KBM-7 (cell line): ENCODE measurements around the gene NPIPA1.
"Not testable (repeated sequence)": the region's sequence is repeated elsewhere in the genome, so short reads cannot be mapped to it uniquely, and the experiment has no call there.

ENCODE experiments used
- DNase-seq: peaks from one replicate; pipeline ENCODE4 v3.0.0-alpha.2; 2015
- in situ Hi-C: fragments of 300-500 bp; cut with MboI; formaldehyde crosslinking; loops from 2 replicates; pipeline ENCODE4 v1.14.3; 2020; ENCODE audit warnings: low sequenced_read_pairs, low pct_unique_long_range_greater_than_20kb, mixed read lengths

Gene NPIPA1

GRCh38 chr16:14928064-14928714 is 9.1 kb upstream of the NPIPA1 start:
- in situ Hi-C loops, result not testable (repeated sequence)
- DNase-seq, result peak; percentile 3

- DNase-seq, in situ Hi-C loops: not testable (repeated sequence)
These were observed 8.1 kb upstream of the NPIPA1 start for GRCh38 chr16:14929176-14929575.

- DNase-seq, in situ Hi-C loops: not testable (repeated sequence)
These were observed 7.0 kb upstream of the NPIPA1 start for GRCh38 chr16:14930246-14930645.

GRCh38 chr16:14930971-14931370 is 6.3 kb upstream of the NPIPA1 start:
- in situ Hi-C loops, DNase-seq: not testable (repeated sequence)

GRCh38 chr16:14932581-14933375 is 4.5 kb upstream of the NPIPA1 start:
- in situ Hi-C loops, DNase-seq: not testable (repeated sequence)

GRCh38 chr16:14937994-14938393 is 751 bp downstream of the NPIPA1 start:
- DNase-seq, in situ Hi-C loops: not testable (repeated sequence)

GRCh38 chr16:14942686-14943085 is 5.4 kb downstream of the NPIPA1 start:
- DNase-seq, in situ Hi-C loops: not testable (repeated sequence)

- in situ Hi-C loops, result no loop called here
- no peak for DNase-seq
These were observed 18.4 kb downstream of the NPIPA1 start for GRCh38 chr16:14955546-14956231.

GRCh38 chr16:14957576-14958322 is 20.5 kb downstream of the NPIPA1 start:
- in situ Hi-C loops, result no loop called here
- no peak for DNase-seq

GRCh38 chr16:14958323-14958600 is 21.0 kb downstream of the NPIPA1 start:
- DNase-seq, result peak; percentile 7

GRCh38 chr16:14958970-14959369 is 21.7 kb downstream of the NPIPA1 start:
- in situ Hi-C loops, result no loop called here
- DNase-seq, result no peak

More at GRCh38 chr16:14958323-14958600, 21.0 kb downstream of the NPIPA1 start:
- in situ Hi-C loops, result no loop called here

- DNase-seq, result no peak
- in situ Hi-C loops, result no loop called here
These were observed 24.4 kb downstream of the NPIPA1 start for GRCh38 chr16:14961405-14962186.

- in situ Hi-C loops, result no loop called here
- DNase-seq, result no peak
These were observed 26.3 kb downstream of the NPIPA1 start for GRCh38 chr16:14963281-14964173.

- in situ Hi-C loops, result no loop called here
These were observed 28.1 kb downstream of the NPIPA1 start for GRCh38 chr16:14965328-14965727.

GRCh38 chr16:14969795-14970194 is 32.6 kb downstream of the NPIPA1 start:
- in situ Hi-C loops, DNase-seq: not testable (repeated sequence)

More at GRCh38 chr16:14965328-14965727, 28.1 kb downstream of the NPIPA1 start:
- DNase-seq, result no peak

- in situ Hi-C loops, result not testable (repeated sequence)
These were observed 34.5 kb downstream of the NPIPA1 start for GRCh38 chr16:14971621-14972228.

GRCh38 chr16:14973785-14974322 is 36.6 kb downstream of the NPIPA1 start:
- in situ Hi-C loops, result not testable (repeated sequence)

More at GRCh38 chr16:14971621-14972228, 34.5 kb downstream of the NPIPA1 start:
- not testable (repeated sequence) for DNase-seq

More at GRCh38 chr16:14973785-14974322, 36.6 kb downstream of the NPIPA1 start:
- not testable (repeated sequence) for DNase-seq
